T-helper 1 cell treated with Interleukin-12 subunit alpha and Interleukin-12 subunit beta and Interleukin-4 antibody, amounts not matched to agents 30 μg/mL and 1 μg/mL, for 36 hours (primary cell): ENCODE results near the gene CLBA1.
"Not testable (repeated sequence)": the region's sequence is repeated elsewhere in the genome, so short reads cannot be mapped to it uniquely, and the experiment has no call there.

Experiments
- H3K27ac Mint-ChIP-seq: one replicate; pipeline ENCODE4 v1.8.0; 2021; ENCODE audit warnings: mild to moderate bottlenecking, mixed read lengths
- H3K27me3 Mint-ChIP-seq: one replicate; pipeline ENCODE4 v1.8.0; 2021; ENCODE audit warnings: low read depth, mixed read lengths
- H3K36me3 Mint-ChIP-seq: one replicate; pipeline ENCODE4 v1.8.0; 2021; ENCODE audit warnings: low read depth, mixed read lengths
- H3K4me1 Mint-ChIP-seq: one replicate; pipeline ENCODE4 v1.8.0; 2021; ENCODE audit warnings: low read depth, mixed read lengths
- H3K4me3 Mint-ChIP-seq: one replicate; pipeline ENCODE4 v1.8.0; 2021; ENCODE audit warnings: mild to moderate bottlenecking, moderate library complexity, mixed read lengths
- H3K9me3 Mint-ChIP-seq: one replicate; pipeline ENCODE4 v1.8.0; 2021; ENCODE audit warnings: mixed read lengths

Gene CLBA1

DNA sequence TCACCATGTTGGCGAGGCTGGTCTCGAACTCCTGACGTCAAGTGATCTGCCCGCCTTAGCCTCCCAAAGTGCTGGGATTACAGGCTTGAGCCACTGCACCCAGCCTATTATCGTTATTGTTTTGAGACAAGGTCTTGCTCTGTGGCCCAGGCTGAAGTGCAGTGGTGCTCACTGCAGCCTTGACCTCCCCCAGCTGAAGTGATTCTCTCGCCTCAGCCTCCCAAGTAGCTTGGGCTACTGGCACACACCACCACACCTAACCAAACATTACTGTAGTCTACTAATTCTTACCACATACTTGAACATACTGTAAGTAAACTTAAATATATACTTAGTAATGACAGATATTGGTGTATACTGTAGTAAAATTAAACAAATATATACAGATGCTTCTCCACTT is 39.8 kb downstream of the CLBA1 start:
- Mint-ChIP-seq H3K27ac (peak overlapping the region; percentile 45), H3K4me1 (peaks cover 24% of the 10 kb centered on the region)

DNA sequence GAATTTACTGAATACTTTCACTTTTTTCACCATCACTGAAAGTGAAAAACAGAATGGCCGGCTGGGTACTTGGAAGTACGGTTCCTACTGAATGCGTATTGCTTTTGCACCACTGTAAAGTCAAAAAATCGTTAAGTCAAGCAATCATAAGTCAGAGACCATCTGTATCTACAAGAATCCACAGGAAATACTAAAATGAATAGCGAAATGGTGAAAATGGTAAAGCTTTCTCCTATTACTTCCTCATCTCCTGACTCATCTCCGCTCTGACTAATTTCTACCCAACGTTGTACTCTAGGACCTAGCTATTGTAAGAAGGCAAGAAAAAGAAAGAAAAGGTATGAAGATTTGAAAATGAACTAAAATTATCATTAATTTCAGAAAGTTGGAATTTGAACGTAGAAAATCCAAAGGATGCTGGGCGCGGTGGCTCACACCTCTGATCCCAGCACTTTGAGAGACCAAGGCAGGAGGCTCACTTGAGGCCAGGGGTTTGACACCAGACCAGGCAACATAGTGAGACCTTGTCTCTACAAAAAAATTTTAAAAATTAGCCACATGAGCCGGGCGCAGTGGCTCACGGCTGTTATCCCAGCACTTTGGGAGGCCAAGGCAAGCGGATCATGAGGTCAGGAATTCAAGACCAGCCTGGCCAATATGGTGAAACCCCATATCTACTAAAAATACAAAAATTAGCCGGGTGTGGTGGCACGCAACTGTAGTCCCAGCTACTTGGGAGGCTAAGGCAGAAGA is 40.6 kb downstream of the CLBA1 start:
- peaks cover 3% of the 10 kb centered on the region for H3K9me3 Mint-ChIP-seq
- peak overlapping the region; percentile 15 for H3K4me3 Mint-ChIP-seq
- no peaks in the 10 kb centered on the region for H3K27me3 Mint-ChIP-seq
- H3K27ac Mint-ChIP-seq: peak overlapping the region; percentile 71
- peaks cover 5% of the 10 kb centered on the region for H3K36me3 Mint-ChIP-seq
- H3K4me1 Mint-ChIP-seq: peaks cover 24% of the 10 kb centered on the region

More for the DNA sequence above, 39.8 kb downstream of the CLBA1 start:
- peaks cover 5% of the 10 kb centered on the region for H3K36me3 Mint-ChIP-seq
- peaks cover 3% of the 10 kb centered on the region for H3K9me3 Mint-ChIP-seq
- H3K4me3 Mint-ChIP-seq: no peak overlapping the region
- no peaks in the 10 kb centered on the region for H3K27me3 Mint-ChIP-seq

DNA sequence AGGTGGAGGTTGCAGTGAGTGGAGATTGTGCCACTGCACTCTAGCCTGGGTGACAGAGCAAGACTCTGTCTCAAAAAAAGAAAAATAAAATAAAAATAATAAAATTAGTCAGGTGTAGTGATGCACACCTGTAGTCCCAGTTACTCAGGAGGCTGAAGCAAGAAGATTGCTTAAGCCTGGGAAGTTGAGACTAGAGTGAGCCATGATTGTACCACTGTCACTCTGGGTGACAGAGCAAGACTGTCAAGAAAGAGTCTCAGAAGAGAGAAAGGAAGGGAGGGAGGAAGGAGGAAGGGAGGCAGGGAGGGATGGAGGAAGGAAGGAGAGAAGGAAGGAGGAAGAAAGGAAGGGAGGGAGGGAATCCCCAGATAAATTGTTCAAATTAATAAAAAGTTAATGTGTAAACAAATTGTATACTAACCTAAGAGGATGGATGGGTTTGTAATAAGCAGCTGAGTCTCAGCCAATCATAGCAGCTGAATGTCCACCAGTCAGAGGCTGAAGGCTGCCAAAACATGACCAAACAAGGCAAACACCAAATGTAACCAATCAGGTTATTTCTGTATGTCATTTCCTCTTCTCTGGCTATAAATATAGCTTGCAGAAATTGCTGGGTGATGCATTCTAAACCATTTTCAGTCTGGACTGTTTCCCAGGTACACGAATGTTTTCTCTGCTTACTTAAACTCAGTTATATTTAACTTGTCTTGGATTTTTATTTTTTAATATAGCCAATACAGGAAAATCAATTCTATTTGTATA is 41.4 kb downstream of the CLBA1 start:
- Mint-ChIP-seq H3K27me3 (no peaks in the 10 kb centered on the region), H3K4me3 (no peak overlapping the region), H3K27ac (peak overlapping the region; percentile 71), H3K4me1 (peaks cover 19% of the 10 kb centered on the region), H3K9me3 (peaks cover 3% of the 10 kb centered on the region), H3K36me3 (peaks cover 5% of the 10 kb centered on the region)

DNA sequence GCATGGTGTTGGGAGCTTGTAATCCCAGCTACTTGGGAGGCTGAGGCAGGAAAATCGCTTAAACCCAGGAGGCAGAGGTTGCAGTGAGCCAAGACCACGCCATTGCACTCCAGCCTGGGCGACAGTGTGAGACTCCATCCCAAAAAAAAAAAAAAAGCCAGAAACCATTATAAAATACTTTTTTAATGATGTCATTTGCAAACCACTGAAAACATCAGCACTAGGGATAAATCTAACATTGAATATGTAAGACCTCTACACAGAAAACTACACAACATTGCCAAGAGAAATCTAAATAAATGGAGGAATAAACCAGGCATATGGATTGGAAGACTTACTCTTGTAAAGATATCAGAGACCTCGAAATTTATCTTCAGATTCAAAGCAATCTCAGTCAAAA is 42.1 kb downstream of the CLBA1 start:
- not testable (repeated sequence) for H3K27me3 Mint-ChIP-seq, H3K27ac Mint-ChIP-seq, H3K4me3 Mint-ChIP-seq, H3K9me3 Mint-ChIP-seq, H3K36me3 Mint-ChIP-seq
- H3K4me1 Mint-ChIP-seq: peaks cover 19% of the 10 kb centered on the region

DNA sequence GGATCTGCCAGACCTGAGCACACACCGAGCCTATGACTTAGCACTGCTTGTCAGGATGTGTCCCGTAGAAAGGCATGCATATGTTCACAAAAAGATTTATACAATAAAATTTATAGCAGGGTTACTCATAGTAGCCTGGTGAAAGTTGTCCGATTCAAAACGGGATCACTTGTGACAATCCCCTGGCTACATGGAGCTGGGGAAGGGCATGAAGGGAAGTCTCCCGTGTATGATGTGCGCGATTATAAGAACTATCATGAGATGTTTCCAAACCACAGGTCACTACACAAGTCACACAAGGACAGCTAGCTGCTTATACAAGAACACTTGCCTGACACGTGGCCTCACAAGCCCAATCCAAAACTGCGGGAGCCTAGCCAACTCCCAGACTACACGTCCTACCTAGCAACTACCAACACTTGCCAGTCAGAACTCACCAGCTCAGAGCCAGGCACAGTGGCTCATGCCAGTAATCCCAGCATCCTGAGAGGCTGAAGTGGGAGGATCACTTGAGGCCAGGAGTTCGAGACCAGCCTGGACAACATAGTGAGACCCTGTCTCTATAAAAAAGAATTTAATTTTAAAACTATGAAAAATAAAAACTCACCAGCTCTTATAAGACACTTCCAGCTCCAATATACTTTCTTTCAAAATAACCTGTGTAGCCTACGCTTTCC is 42.8 kb downstream of the CLBA1 start:
- Mint-ChIP-seq H3K36me3 (peaks cover 5% of the 10 kb centered on the region), H3K9me3 (peaks cover 3% of the 10 kb centered on the region), H3K4me1 (peaks cover 18% of the 10 kb centered on the region), H3K4me3 (no peak overlapping the region), H3K27me3 (no peaks in the 10 kb centered on the region), H3K27ac (no peak overlapping the region)

DNA sequence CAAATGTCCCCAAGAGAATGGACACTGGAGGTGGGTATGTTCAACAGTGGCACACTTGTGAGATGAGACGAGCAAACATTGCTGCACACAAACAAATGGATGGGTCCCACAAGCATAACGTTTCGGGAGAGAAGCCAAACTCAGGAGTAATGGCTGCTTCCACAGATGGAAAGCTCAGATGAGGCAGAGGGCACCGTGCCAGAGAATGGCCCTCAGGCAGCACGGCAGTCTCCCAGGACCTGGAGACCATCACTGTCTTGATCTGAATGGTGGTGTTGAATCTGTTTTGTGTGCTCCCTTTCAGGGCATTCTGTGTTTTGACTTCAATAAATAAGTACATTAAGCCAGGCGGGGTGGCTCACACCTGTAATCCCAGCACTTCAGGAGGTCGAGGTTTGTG is 43.8 kb downstream of the CLBA1 start:
- H3K36me3 Mint-ChIP-seq: peaks cover 8% of the 10 kb centered on the region
- H3K9me3 Mint-ChIP-seq: peaks cover 3% of the 10 kb centered on the region
- H3K27me3 Mint-ChIP-seq: no peaks in the 10 kb centered on the region
- peaks cover 17% of the 10 kb centered on the region for H3K4me1 Mint-ChIP-seq
- no peak overlapping the region for H3K4me3 Mint-ChIP-seq
- no peak overlapping the region for H3K27ac Mint-ChIP-seq

DNA sequence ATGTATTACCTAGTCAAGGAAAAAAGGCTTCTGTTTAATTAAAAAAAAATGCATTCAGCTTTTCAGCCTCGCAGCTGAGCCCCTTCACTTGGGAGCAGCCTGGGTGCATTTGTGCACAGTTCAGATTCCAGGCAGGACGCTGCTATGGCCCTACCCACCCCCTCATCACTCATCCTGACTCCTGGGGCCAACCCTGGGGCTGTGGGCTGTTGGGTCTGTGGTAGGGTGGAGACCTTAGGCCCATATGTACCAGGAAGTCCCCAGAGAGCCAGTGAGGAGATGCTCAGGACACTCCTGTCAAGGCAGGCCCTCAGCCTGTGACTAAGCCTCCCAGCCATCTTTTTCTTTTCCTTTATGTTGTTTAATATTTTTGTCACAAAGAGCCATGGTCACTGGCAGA is 44.6 kb downstream of the CLBA1 start:
- Mint-ChIP-seq H3K27ac (no peak overlapping the region), H3K4me1 (peaks cover 14% of the 10 kb centered on the region), H3K9me3 (peaks cover 3% of the 10 kb centered on the region), H3K4me3 (no peak overlapping the region), H3K27me3 (peaks cover 3% of the 10 kb centered on the region), H3K36me3 (peaks cover 8% of the 10 kb centered on the region)

DNA sequence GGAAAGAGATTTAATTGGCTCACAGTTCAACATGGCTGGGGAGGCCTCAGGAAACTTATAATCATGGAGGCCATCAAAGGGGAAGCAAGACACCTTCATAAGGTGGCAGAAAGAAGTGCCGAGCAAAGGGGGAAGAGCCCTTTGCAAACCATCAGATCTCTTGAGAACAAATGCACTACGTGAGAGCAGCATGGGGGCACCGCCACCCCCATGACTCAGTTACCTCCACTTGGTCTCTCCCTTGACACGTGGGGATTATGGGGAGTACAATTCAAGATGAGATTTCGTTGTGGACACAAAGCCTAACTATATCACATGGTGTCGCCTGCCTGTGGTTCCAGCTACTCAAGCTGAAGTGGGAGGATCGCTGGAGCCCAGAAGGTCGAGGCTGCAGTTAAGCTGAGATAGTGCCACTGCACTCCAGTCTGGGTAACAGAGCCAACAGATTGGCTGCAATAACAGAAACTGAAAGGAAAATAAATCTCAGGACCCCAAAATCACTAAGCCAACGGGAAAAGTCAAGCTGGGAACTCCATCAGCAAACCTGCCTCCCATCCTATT is 45.3 kb downstream of the CLBA1 start:
- Mint-ChIP-seq H3K4me3 (no peak overlapping the region), H3K4me1 (peaks cover 11% of the 10 kb centered on the region), H3K27me3 (peaks cover 3% of the 10 kb centered on the region), H3K9me3 (peaks cover 3% of the 10 kb centered on the region), H3K27ac (no peak overlapping the region), H3K36me3 (peaks cover 8% of the 10 kb centered on the region)

DNA sequence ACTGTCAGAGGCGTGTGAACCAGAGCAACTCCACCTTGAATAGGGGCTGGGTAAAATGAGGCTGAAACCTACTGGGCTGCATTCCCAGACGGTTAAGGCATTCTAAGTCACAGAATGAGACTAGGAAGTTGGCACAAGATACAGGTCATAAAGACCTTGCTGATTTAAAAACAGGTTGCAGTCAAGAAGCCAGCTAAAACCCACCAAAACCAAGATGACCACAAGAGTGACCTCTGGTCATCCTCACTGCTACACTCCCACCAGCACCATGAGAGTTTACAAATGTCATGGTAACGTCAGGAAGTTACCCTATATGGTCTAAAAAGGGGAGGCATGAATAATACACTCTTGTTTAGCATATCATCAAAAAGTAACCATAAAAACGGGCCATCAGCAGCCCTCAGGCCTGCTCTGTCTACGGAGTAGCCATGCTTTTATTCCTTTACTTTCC is 46.9 kb downstream of the CLBA1 start:
- not testable (repeated sequence) for H3K36me3 Mint-ChIP-seq, H3K27me3 Mint-ChIP-seq, H3K4me3 Mint-ChIP-seq, H3K9me3 Mint-ChIP-seq, H3K27ac Mint-ChIP-seq, H3K4me1 Mint-ChIP-seq

DNA sequence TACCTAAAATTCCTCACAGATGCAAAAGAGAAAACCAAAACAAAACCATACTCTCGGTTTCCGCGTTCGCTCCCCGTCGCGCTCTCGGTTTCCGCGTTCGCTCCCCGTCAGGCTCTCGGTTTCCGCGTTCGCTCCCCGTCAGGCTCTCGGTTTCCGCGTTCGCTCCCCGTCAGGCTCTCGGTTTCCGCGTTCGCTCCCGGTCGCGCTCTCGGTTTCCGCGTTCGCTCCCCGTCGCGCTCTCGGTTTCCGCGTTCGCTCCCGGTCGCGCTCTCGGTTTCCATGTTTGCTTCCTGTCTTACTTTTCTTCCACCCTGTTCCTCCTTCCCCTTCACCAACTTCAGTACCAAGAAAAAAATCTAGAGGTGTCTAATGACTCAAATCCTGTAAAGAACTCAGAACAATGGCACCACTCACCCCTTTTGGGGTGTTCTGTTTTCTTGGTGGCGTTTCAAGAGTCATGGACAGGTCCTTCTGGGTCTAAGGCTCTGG is 47.9 kb downstream of the CLBA1 start:
- H3K9me3 Mint-ChIP-seq, H3K27ac Mint-ChIP-seq, H3K4me1 Mint-ChIP-seq, H3K27me3 Mint-ChIP-seq, H3K36me3 Mint-ChIP-seq: not testable (repeated sequence)
- peak overlapping the region; percentile 76 for H3K4me3 Mint-ChIP-seq

DNA sequence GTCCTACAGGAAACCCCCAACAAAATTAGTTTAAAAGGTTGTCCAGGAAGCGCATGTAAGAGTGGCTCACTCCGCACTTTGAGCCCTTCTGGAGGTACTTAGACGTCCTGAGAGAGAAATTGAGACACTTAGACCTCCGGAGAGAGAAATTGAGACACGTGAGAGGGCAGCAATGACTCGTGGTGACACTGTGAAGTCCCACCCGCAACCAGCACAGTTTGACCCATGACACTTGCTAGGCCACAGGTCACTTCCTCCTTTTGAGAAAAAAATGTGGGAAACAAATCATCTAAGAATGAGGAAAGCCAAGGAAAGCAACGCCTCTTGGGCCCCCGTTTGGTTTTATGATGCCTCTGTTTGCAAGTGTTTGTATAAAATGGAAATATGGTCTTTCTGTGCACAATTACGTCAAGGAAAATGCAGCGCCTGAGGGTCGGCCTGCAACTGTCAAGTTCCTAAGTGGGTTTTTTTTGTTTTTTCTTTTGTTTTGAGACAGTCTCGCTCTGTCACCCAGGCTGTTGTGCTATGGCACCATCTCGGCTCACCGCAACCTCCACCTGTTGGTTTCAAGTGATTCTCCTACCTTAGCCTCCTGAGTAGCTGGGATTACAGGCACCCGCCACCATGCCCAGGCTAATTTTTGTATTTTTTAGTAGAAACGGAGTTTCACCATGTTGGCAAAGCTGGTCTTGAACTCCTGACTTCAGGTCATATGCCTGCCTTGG is 48.9 kb downstream of the CLBA1 start:
- Mint-ChIP-seq H3K36me3 (peaks cover 3% of the 10 kb centered on the region), H3K9me3 (no peaks in the 10 kb centered on the region), H3K4me1 (peaks cover 3% of the 10 kb centered on the region), H3K4me3 (no peak overlapping the region), H3K27ac (no peak overlapping the region), H3K27me3 (peaks cover 3% of the 10 kb centered on the region)

DNA sequence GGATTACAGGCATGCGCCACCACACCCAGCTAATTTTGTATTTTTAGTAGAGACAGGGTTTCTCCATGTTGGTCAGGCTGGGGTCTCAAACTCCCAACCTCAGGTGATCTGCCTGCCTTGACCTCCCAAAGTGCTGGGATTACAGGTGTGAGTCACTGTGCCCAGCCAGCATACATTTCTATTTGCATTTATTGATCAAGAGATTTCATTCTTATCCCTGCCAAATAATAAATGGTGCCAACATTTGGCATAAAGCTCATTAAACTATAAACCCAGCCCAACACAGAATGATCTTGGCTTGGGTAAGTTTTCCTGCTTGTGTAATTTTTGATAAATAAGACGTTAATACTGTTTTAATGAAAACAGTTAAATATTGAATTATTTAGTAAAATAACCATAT is 50.0 kb downstream of the CLBA1 start:
- not testable (repeated sequence) for H3K4me1 Mint-ChIP-seq, H3K27me3 Mint-ChIP-seq, H3K9me3 Mint-ChIP-seq, H3K27ac Mint-ChIP-seq, H3K4me3 Mint-ChIP-seq, H3K36me3 Mint-ChIP-seq

DNA sequence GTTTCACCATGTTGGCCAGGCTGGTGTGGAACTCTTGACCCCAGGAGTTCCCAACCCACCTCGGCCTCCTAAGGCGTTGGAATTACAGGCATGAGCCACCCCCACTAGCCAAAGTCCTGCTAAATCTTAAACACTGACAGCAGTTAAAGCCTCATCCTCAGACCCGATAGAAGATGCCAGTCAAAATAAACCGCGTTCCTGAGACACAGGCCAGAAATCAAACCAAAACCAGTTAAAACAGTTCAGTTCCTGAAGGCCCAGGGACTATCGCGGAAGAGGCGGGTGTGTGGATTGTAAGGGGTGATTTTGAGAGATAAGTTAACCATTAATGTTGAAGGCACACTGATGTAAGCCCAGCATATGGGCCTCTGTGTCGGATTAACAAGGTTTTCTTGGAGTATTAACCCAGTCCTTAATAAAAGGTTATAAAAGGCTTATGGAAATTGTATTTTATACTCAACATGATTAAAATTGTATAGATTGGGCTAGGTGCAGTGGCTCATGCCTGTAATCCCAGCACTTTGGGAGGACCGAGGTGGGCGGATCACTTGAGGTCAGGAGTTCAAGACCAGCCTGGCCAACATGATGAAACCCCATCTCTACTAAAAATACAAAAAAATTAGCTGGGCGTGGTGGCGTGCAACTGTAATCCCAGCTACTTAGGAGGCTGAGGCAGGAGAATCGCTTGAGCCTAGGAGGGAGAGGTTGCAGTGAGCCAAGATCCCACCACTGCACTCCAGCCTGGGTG is 54.0 kb downstream of the CLBA1 start:
- Mint-ChIP-seq H3K4me1 (peaks cover 3% of the 10 kb centered on the region), H3K36me3 (no peaks in the 10 kb centered on the region), H3K27ac (no peak overlapping the region), H3K27me3 (peaks cover 3% of the 10 kb centered on the region), H3K4me3 (no peak overlapping the region), H3K9me3 (no peaks in the 10 kb centered on the region)
